HG02981 (cell line): ENCODE results near the gene SDHA.

Experiments
- ATAC-seq: cut with Tn5 transposase; IDR thresholded peaks from one replicate; pipeline ENCODE4 v1.9.1; 2021; ENCODE audit warnings: mild to moderate bottlenecking, moderate library complexity; ENCODE audit not compliant: unreplicated experiment

Gene SDHA

DNA sequence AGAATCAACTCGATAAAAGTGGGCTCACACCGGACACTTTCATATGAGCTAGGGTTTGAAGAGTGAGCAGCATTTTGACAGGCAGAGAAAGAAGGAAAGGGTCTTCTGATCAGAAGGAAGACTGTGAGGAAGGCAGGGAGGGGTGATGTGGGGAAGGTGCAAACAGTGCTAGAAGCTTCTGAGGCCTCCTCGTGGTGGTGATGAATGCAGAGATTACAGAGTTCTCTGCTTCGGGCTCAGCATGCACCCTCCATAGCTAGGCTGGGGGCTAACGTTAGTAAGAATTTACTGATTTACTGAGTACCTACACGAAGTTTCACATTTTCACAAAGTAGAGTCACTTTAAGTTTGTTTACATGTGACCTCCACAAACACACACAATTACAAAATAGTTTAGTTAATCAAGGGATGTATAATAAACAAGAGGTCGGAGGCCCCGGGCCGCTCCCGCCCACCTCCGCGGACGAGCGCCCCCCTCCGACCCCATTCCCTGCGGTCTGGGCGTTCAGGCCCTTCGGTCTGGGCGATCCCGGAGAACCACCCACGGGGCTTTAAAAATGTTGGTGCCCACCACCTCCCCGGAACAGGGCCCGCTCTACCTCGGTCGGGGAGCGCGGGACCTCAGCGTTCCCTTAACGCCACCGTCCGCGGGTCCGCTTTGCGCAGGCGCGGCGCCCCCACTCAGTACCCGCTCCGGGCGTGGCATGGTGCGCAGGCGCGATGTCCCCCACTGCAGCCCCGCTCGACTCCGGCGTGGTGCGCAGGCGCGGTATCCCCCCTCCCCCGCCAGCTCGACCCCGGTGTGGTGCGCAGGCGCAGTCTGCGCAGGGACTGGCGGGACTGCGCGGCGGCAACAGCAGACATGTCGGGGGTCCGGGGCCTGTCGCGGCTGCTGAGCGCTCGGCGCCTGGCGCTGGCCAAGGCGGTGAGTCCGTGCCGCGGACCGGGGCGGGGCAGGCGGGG, at the start of gene SDHA, which contains the start of gene CCDC127:
Gene SDHA (plus strand): TSS at position 827 of the 963 bp plus-strand sequence. CDS start 36 bp downstream, at position 863.
Gene CCDC127 (minus strand): TSS at position 660 of the 963 bp plus-strand sequence. CDS start 1,304 bp downstream, outside the sequence.
- peak; percentile 69 for ATAC-seq

DNA sequence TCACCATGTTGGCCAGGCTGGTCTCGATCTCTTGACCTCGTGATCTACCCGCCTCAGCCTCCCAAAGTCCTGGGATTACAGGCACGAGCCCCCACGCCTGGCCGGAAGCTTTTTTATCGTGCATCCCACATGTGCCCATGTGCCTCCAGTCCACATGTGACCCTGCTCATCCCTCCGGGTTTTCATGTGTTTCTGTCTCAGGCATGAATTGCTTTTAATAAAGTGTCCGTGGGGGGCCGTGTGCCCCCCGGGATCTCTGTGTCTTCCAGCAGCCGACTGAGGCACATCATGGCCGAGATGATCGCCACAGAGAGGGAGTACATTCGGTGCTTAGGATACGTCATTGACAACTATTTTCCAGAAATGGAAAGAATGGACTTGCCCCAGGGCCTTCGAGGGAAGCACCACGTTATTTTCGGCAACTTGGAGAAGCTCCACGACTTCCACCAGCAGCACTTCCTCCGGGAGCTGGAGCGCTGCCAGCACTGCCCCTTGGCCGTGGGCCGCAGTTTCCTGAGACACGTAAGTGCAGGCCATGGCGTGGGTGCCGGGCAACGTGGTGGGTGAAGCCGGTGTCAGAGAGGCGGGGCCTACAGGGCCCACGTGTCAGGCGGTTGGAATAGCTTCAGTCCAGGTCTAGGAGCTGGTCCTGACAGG, 48.9 kb upstream of the SDHA start:
- no peak for ATAC-seq

DNA sequence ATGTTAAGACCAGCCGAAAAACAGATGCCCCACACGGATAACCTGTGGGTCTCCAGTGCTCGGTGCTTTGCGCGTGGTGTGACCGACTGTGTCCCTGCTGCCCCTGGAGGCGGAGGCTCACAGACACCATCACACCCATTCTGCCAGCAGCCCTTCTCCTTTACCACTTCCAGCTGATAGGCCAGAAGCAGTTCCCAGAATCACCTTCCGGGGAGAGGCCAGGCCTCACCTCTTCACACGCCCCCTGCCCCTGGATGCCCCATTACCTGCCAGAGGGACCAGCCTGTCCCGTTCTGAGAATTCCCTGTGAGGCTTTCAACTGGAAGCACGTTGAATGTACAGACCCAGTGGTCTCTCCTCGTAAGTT, 48.4 kb upstream of the SDHA start:
- no peak for ATAC-seq

DNA sequence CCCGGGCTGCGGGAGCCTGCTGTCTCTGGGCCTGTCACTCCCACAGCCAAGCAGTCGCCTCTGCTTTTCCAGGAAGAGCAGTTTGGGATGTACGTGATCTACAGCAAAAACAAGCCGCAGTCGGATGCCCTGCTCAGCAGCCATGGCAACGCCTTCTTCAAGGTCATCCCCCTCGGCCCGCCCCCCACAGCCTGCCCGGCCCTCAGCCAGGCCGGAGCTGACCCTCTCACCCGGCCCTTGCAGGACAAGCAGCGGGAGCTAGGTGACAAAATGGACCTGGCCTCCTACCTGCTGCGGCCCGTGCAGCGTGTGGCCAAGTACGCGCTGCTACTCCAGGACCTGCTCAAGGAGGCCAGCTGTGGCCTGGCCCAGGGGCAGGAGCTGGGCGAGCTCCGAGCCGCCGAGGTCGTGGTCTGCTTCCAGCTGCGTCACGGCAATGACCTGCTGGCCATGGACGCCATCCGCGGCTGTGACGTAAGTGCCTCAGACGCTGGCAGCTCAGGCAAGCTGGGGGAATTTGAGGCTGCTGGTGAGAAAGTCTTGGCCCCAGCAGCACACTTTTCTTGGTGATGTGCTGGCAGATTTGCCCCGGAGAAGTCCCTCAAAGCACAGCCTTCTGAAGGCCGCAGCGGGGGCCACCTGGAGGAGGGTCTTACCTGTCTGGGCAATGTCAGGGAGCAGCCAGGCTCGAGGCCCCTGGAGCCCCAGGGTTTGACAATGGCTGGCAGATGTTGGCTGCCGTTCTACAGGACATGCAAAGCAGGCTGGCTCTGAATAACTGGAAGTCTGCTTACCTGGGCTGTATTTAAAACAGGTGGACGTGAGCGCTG, 46.9 kb upstream of the SDHA start:
- ATAC-seq = no peak

DNA sequence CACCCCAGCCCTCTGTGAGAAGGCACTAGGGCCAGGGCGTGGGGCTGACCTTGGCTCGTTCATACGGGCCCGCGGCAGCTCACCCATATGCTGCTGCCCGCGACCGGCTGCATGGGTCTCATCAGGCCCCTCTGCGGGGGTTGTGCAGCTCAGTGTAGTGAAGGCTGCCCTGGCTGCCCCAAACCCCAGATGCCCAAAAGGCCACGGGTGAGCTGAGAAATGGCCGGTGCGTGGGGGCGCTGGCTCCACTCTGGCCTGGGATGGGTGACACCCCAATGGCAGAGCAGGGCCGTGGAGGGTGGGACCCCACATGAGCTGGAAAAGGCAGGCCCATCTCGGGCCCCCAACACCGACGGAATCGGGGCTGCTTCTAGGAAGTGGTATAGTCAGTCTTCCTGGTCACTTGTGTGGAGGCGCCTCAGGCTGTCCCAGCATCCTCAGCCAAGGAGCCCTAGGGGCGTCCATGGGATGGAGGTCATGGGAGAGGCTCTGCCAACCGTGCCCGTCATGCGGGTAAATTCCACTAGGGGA, 46.3 kb upstream of the SDHA start:
- ATAC-seq = no peak

DNA sequence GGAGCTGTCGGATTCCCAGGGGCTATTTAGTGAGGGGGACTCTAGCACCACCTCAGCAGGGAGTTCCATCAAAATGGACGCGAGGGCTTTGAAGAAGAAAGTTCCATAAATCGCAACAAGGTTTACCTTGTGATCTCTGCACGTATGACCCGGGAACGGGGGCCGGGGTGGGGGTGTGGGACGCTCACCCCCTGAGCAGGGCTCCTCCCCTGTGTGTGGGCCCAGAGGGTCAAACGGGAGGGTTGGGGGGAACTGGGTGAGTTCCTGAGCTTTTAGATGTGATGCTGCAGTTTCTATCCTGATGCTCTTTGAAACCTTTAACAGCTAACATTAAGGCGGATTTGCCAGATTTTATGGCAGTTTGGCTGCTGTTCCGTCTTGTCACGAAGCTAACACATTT, 45.7 kb upstream of the SDHA start:
- no peak for ATAC-seq

DNA sequence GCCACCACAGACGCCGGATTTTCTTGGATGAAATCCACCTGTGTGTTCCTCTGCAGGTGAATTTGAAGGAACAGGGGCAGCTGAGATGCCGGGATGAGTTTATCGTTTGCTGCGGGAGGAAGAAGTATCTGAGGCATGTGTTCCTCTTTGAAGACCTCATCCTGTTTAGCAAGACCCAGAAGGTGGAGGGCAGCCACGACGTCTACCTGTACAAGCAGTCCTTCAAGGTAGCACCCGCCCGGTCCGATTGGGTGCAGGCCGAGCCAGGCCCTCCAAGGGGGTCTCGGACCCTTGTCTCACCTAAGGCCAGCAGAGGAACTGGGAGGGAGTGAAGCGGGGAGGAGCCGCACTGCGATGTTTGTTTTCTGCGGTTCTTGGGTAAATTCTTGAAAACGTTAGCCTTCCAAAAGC, 45.3 kb upstream of the SDHA start:
- no peak for ATAC-seq

DNA sequence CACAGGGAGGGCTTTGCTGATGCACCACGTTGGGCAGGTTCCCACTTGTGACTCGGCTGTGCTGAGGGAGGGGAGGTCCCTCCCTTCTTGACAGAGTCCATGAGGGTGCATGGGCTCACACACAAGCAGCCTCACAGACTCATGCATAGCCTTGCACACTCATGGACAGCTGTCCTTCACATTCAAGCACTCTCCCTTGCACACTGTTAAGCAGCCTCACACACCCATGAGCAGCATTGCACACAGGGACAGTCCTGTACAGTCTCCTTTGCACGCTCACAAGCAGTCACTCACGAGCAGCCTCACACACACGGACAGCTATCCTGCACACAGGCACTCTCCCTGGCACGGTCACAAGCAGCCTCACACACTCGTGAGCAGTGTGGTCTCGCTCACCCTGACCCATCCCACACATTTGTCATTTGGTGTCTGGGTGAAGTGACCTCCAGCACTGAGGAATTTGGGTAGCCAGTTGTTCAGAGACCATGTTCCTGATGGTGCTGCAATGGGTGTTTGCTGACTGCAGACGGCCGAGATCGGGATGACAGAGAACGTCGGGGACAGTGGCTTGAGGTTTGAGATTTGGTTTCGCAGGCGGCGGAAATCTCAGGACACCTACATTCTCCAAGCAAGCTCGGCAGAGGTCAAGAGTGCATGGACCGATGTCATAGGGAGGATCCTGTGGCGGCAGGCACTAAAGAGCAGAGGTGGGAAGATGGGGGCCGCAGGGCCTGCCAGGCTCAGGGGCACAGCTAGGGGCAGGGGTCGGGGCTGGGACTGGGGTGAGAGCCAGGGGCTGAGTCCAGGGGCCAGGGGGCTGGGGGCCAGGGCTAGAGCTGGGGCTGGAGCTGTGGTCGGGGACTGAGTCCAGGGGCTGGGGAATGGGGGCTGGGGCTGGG, 44.5 kb upstream of the SDHA start:
- ATAC-seq = no peak

DNA sequence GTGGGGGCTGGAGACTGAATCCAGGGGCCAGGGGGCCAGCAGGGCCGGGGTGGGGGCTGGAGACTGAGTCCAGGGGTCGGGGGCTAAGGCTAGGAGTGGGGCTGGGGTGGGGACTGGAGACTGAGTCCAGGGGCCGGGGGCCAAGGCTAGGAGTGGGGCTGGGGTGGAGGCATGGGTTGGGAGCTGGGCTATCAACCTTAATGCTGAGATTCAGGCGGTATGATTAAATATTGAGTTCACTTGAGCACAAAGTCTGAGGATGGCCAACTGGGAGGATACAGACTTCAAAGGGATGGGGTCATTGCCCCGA, 43.9 kb upstream of the SDHA start:
- no peak for ATAC-seq

DNA sequence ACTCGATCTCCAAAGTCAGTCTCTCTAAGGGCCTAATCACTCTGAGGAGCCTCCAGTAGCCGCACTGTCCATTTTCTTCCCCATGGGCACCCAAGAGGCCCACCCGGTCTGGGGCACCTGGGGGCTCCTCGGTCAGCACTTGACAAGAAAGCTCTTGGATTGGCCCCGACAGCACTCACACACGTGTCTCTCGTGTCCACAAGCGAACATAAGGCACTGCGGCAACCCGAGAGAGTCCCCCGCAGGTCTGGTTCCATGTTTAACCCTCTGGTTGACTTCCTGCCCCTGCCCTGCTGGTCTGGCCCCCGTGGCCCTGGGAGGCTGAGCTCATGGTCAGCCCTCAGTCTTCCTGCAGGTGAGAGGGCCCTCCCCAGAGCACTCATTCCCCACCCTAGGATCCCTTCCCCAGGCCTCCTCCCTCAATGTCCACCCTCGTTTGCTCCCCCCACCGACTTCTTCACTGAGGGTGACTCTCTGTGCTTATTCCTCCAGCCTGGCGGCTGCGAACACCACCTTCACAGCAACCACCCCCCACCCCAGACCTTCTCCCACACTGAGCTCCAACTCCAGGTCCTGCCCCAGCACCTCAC, 43.1 kb upstream of the SDHA start:
- no peak for ATAC-seq

DNA sequence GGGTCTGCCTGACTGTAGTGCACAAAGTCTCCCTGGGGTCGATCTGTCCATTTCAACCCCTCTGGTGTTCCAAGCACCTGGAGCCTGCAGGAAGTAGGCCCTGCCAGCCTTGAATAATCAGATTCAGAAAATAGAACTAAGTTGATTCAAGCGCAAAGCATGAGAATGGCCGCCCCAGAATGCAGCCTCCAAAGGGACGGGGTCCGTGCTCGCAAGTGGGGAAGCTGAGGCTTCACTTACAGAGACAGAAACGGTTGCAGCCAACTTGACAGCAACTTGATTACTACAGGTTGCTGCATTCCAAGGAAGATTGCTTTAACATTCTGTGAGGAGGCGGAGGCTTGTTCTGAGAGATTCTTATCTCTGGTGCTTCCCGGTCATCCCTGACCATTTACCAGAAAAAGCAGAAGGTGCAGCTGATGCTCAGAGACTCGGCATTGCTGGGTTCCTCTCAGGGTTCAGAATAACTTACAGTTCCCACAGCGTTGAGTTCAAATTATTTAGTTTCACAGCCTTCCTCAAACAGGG, 41.8 kb upstream of the SDHA start:
- no peak for ATAC-seq

DNA sequence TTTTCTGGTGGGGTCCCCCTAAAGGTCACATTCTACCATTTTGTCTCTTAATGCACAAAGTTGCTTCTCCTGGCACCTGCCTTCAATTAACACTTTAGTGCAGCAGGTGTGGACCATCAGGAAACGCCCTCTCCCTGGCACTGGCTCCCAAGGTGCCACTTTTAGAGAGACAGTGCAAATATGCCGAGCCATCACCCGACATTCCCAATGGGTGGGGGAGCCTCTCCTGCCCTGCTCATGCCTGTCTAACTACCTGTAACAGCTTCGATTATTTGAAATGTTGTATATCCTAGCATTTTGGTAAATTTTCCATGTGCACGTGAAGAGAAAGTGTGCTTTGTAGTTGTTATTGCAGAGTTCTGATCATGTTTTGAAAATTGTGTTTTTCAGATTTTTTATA, 40.0 kb upstream of the SDHA start:
- no peak for ATAC-seq

DNA sequence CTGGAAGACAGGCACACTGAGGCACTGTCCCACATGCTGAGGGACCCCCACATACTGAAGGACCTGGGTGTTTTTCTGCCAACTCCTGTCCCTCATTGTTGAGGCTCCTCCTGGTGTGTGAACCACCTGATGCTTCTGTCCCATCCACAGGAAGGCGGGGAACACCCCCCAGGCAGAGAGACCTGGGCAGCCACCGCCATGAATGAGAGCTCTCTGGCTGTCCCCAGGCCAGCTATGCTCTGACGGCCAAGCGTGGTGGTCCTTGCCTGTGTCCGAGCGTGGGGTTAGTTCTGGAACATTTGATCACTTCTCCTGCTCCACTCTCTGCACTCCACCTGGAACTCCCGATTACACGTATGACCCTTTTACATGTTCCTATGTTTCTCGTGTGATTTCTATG, 38.7 kb upstream of the SDHA start:
- ATAC-seq = no peak

DNA sequence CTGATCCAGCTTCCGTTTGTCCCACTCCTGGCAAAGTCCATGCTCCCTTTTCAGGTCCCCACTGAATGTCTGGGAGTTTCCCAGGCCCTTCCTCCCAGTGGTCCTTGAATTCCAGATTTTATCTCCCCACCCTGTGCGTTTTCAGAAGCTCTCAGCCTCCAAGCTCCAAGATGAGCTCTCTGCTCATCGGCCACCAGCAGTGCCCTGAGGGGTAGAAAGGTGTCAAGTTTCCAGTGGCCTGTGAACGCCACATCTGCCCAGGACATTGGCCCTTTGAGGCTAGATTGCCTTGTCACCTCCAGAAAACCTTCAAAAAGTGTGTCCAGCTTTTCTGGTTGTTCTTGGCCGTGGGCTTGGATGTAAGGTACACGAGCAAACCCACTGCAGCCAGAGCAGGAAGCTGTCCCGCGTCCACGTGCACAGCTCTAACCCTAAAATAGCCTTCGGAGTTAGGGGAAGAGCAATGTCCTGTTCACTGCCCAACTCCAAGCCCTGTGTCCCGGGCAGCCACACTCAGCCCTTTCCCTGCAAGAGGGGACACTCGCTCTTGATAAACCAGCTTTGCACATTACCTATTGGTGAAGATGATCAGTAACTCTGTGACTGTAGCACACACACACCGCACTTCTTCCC, 37.7 kb upstream of the SDHA start:
- ATAC-seq = no peak

DNA sequence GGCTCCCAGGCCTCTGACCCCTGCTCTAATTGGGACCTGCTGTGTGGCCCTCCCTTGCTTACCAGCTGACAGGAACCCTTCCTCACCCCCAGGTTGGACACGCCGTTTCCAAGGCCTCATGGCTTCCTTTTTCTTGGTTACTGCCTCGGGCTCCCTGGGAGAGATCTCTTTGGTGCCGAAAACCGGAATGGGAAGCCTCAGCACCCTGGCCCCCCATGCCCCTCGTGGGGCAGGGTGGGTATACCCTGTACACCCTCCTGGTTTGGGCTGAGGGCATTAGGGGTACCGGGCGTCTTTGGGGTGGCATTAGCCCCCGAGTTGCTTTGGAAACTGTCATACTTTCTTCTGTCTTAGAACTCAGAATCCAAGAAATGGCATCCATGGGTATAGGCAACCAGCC, 37.0 kb upstream of the SDHA start:
- ATAC-seq = no peak

DNA sequence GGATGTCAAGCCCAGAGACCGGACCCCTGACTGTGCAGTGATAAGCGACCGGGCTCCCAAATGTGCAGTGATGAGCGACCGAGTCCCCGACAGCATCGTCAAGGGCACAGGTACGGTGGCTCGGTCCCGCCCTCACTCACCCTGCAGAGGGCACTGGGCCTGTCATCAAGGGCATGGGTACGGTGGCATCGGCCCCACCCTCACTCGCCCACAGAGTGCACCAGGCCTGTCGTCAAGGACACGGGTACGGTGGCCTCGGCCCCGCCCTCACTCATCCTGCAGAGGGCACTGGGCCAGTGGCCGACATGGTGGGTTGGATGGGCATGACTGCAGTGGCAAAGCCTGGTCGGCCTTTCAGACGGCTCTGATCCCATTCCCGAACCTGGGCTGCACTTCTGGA, 36.6 kb upstream of the SDHA start:
- ATAC-seq = no peak

DNA sequence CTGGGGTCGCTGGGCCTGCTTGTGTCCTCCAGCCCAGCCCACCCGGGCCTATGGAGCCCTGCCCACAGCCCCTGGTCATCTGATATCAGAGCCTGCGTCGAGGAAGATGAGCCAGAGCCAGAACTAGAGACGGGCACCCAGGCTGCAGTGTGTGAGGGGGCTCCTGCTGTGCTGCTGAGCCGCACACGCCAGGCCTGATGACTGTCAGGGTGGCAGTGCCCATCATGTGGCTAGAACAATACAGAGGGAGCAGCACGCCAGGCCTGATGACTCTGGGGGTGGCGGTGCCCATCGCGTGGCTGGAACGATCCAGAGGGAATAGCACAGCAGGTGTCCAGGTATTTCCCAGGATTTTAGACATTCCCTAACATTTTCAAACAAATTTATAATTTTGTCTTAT, 36.0 kb upstream of the SDHA start:
- no peak for ATAC-seq

DNA sequence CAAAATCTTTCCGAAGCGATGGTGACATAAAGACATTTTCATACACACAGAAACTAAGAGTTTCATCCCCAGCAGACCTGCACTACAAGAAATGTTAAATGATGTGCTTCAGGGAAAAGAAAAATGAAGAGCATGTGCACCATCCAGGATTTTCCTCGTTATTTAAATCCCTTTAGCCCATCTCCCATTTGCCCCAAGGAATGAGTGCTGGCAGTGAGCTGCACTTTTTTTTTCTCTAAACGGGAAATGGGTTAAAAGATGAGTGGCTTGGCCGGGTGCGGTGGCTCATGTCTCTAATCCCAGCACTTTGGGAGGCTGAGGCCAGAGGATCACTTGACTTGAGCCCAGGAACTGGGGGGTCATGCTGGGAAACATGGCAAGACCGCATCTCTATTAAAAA, 33.6 kb upstream of the SDHA start:
- ATAC-seq = no peak
